DND-41 (cell line): ENCODE data around the gene MCFD2.

ENCODE experiments used
- EZH2 ChIP-seq: IDR thresholded peaks from 3 replicates; pipeline ENCODE4 v1.6.1; 2012; ENCODE audit warnings: borderline replicate concordance, low read depth, mild to moderate bottlenecking, moderate library complexity, low read length, inconsistent platforms; ENCODE audit not compliant: severe bottlenecking
- TF ChIP-seq, protein P1 (sequence below): IDR thresholded peaks from 2 replicates; pipeline ENCODE4 v1.5.1; 2012; ENCODE audit warnings: borderline replicate concordance, low read length, moderate library complexity, mild to moderate bottlenecking; ENCODE audit not compliant: poor library complexity, severe bottlenecking; ENCODE audit errors: extremely low read depth

- no peak for TF ChIP-seq EZH2
- TF ChIP-seq, protein P1, sequence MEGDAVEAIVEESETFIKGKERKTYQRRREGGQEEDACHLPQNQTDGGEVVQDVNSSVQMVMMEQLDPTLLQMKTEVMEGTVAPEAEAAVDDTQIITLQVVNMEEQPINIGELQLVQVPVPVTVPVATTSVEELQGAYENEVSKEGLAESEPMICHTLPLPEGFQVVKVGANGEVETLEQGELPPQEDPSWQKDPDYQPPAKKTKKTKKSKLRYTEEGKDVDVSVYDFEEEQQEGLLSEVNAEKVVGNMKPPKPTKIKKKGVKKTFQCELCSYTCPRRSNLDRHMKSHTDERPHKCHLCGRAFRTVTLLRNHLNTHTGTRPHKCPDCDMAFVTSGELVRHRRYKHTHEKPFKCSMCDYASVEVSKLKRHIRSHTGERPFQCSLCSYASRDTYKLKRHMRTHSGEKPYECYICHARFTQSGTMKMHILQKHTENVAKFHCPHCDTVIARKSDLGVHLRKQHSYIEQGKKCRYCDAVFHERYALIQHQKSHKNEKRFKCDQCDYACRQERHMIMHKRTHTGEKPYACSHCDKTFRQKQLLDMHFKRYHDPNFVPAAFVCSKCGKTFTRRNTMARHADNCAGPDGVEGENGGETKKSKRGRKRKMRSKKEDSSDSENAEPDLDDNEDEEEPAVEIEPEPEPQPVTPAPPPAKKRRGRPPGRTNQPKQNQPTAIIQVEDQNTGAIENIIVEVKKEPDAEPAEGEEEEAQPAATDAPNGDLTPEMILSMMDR, result no peak
Measured at GRCh38 chr2:46924038-46924437, 8.4 kb upstream of the MCFD2 start.
